GM21576 (cell line): ENCODE measurements around the gene PBX4.

Experiments used
- ATAC-seq: cut with Tn5 transposase; IDR thresholded peaks from one replicate; pipeline ENCODE4 v1.9.1; 2021; ENCODE audit warnings: mild to moderate bottlenecking, moderate library complexity; ENCODE audit not compliant: unreplicated experiment

PBX4 gene

DNA sequence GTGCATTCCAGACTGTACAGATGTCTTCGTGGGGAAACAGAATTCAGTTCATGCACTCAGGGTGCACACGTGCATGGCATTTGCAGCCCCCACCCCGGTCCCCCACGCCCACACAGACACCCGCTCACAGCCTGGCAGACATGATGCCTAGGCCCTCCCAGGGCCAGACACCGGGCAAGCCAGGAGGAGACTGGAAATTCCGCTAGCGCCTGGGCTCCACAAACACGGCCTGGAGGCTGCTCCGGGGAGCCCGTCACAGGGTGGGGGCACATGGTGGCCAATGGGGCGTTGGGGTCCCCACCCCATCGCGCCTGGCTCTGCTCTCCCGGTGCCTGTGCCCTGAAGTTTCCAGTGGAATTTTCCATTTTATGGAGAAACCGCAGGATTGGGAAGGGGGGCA lies 76.9 kb downstream of the PBX4 start:
- no peak for ATAC-seq

DNA sequence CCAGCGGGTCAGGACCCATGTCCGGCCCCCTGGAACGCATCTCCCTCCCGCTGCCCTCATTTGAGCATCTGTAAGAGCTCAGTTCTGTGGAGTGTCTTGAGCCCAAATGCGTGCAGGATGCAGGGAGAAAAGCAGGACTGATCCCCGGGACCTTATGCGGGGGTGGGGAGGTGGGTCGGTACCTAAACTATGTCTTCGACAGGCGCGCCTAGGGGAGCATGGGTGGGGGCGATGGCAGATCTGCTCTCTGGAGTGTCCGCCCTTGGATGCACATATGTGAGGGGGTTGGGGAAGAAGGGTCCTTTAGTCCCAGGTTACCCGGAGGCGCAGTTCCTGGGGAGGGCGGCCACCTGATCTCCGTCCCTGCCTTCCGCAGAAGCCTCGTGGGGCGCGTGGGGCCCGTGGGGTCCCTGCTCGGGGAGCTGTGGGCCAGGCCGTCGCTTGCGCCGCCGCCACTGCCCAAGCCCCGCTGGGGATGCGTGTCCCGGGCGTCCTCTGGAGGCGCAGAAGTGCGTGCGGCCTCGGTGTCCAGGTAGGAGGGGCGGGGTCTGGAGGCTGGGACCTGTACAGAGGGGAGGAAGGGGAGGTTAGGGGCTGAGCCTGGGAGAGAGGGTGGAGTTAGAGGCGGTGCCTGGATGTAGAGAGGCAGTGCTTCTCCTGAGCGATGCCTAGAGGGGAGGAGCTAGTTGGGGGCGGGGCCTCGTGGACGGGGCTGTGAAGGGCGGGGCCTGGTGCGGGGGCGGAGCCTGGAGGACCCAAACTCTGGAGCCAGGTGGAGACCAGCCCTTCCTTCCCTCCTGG lies 77.6 kb downstream of the PBX4 start:
- no peak for ATAC-seq

DNA sequence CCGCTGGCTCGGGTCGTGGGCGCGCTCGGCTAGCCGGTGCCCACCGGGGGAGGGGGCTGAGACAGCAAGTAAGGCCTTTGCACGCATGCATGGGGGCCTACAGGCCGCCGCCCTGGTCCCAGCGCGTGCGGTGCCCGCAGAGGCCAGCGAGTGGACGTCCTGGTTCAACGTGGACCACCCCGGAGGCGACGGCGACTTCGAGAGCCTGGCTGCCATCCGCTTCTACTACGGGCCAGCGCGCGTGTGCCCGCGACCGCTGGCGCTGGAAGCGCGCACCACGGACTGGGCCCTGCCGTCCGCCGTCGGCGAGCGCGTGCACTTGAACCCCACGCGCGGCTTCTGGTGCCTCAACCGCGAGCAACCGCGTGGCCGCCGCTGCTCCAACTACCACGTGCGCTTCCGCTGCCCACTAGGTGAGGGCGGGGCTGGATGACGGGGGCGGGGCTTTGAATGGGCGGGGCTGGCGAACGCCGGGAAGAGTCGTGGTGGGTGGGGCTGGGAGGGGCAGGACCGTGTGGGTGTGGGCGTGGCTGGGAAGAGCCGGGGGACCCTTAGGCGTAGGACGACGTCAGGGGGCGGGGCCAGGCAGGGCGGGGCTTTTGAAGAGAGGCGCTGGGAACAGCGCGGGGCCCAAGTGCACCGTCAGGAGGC lies 78.3 kb downstream of the PBX4 start:
- no peak for ATAC-seq

DNA sequence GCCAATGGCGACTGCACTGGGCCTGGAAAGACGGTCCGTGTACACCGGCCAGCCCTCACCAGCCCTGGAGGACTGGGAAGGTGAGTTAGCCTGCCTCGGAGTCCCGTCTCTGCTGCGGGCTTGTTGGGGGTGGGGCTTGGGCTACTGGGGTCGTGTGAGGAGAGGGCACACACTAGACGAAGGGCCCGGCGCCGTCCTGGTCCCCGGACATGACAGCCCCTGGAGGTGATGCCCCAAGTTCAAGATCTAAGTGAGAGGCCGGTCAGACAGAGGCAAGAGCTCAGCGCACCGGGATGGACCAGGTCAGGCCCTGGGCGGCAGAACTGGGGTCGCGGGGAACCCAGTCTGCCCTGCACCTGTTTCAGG lies 78.8 kb downstream of the PBX4 start:
- ATAC-seq: no peak

DNA sequence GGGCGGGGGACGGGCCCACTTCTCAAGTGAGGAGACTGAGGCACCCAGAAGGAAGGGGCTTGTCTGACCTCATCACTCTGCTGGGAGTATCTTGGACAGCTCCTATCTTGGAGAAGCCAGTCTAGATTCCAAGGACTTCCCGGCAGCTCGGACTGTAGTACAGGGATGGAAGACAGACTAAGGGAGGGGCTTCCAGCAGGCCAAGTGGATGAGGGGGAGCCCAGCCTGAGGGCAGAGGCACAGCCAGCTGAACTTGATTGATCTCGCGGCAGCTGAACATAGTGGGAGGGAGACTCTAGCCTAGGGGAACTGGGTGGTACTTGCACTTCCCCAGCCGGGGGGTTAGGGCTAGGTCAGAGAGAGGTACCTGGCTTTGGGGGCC lies 79.7 kb downstream of the PBX4 start:
- no peak for ATAC-seq

DNA sequence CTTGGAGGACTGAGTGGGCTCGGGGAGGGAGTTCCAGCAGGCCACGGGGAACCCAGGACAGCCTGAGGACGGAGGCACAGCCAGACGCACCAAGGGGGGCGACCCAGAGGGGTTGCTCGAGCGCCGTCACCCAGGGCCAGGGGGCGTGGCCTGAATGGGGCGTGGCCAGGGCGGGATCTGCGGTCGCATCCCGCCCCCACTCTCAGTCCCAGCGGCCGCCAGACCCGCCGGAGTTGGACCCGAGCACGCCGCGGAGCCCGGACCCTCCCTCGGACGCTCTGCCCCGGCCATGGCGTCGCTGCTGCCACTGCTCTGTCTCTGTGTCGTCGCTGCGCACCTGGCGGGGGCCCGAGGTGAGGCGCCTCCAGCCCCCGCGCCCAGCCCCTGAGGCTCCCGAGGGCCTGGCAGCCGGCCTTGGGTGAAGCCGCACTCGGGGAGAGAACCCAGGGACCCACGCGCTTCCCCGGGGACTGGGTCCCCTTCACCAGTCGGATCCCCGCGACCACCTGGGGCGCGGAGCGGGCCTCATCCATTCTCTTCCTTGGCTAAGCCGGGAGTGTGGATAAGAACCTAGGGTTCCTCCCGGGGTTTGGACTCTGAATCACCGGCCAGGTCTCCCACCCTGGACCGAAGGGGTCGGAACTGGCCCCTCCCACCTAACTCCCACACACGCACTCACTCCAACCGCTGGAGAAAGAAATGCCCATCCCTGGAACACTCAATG lies 80.3 kb downstream of the PBX4 start, which contains the start of gene CILP2:
TSS of gene CILP2 (plus strand) at position 205 of the 724 bp plus-strand sequence. CDS start at position 290, 85 bp downstream.
- ATAC-seq: no peak

DNA sequence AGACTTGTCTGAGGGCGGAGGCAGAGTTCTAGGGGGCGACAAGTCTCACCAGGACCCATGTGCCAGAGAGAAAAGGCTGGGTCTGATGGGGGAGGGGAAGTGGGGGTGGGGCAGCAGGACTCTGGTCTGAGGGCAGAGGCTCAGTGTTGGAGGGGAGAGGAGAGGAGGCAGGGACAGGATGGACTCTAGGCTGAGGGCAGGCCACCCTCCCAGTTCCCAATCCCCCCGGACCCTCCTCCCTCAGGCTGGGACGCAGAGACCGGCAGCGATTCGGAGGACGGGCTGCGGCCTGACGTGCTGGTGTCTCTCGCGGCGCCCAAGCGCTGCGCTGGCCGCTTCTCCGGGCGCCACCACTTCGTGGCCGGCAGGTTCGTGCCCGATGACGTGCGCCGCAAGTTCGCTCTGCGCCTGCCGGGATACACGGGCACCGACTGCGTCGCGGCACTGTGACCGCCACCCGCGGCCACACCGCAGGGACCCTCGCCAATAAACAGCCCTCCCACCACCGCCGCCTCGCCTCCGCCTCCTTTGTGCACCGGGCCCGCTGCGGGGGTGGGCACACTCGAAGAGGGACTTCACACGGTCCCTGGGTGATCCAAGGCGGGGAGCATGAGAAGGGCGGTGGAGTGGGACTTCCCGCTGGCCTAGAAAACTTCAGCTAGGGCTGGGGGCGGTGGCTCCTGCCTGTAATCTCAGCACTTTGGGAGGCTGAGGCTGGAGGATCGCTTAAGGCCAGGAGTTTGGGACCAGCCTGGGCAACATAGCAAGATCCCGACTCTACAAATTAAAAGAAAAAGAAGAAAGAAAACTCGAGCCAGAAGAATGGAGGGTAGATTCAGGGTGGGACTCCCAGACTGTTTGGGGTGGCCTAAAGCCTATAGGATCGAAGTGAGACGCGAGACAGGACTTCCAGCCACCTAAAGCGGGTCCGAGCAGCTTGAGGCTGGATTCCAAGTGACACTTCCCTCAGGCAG lies 81.1 kb downstream of the PBX4 start:
- no peak for ATAC-seq

- no peak for ATAC-seq
Observed at GRCh38 chr19:19535311-19536191, 82.9 kb downstream of the PBX4 start.

DNA sequence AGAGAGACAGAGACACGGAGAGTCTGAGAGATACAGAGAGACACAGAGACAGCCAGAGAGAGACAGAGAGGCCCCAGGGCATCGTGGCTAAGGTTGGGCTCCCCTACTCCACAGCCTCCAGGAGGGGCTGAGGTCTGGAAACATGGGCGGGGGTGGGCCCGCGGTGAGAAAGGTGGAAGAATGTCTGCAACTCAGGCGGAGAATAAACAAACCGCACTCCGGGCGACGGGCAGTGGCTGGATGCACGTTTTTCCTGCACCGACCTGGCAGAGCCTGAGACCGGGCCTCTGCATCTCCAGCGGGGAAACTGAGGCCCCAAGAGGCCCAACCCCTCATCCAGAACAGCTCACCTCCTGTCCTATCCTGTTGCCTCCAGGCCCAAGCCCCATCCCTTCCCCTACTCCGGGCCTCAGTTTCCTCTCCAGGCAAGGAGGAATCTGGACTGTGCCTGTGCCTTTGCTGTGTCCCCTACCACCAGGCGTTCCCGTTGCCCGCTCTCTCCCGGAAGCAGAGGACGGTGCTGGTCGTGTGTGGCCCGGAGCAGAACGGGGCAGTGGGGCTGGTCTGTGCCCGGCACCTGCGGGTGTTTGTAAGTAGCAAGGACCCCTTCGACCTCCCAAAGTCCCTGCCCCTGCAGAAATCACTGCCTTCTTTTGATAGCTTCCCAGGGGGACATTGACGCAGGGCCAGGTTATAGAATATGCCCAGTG lies 83.8 kb downstream of the PBX4 start:
- no peak for ATAC-seq

DNA sequence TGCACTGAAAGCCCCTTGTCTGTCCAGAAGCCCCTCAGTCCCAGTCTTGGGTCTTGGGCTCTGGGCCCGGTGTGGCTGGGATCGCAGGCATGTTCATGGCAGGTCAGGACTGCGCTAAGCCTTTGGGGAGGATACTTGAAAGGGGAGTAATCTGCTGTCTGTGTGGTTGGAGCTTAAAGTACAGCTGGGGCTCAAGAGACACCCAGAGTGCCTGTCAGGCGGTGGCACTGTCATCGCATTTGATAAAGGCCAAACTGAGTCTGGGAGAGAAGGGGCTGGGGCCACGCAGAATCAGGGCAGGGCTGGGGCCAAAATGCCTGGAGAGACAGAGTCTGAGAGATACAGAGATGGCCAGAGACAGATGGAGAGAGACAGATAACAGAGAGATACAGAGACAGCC lies 84.6 kb downstream of the PBX4 start:
- ATAC-seq: no peak

DNA sequence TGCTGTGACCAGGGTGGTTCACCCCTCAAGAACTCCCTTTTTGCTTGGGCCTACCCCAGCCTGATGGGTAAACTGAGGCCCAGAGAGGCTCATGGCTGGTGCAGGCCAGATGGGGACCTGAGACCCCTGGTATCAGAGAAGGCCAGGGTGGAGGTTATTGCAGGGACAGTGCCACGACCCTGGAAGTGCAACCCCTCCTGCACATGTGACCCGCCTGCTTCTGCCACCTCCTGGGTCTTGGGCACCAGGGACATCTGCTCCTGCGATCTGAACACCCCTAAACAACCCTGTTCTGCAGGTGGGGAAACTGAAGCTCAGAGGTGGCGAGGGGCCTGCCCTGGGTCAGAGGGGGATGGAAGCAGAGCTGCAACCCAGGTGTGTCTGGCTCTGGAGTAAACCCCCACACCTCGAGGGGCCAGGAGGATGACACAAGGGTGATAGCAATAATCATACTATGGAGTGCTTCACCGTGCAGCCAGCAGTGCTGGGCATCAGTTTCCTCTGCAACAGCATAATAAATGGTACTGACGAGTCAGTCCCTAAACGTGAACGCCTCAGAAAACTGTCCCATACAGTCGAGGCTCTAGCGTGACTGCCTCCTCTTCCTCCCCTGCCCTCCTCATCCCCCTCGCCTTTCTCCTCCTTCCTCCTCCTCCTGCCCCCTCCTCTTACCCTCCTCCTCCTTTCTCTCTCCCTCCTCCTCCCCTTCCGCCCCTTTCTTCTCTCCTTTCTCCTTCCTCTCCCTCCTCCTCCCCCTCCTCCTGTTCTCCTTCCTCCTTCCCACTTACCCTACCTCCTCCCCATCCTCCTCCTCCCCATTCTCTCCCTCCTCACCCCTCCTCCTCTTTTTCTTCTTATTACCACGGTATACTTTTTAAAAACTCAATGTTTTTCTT lies 85.4 kb downstream of the PBX4 start:
- no peak for ATAC-seq

GRCh38 chr19:19531951-19532805 lies 86.3 kb downstream of the PBX4 start:
- no peak for ATAC-seq

DNA sequence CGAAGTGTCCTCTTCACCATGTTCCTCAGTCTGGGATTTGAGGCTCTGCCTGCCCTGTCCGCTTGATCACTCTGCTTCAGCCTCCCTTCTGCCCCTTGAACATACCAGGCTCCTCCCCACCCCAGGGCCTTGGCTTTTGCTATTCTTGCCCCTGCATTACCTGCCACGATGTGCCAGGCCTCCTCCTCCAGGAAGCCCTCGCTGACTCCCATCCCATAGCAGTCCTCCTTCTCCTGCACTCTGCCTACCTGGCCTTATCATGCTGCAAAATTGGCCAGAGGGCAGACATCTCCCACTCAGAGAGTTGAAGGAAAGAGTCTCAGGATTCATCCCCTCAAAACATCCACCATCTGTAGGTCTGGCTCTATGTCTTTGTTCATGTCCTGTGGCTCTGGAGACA lies 87.6 kb downstream of the PBX4 start:
- no peak for ATAC-seq

DNA sequence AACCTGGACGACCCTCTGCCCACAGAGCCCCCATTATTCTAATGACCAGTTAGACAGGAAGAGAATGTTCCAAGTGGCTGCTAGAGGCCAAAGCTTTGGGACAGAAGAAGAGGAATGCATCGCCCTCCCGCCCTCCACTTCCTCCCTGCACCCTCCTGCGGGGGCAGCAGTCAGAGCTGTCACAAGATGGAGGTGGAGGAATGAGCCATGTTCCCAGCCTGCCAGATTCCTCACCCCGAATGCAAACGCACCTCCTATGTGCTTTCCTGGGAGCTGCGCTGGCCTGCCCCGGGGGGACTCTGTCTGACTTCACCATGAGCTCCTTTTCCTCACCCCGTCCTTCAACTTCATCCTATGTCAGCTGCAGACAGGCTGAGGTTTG lies 88.1 kb downstream of the PBX4 start:
- ATAC-seq: no peak

GRCh38 chr19:19529783-19530422 lies 88.6 kb downstream of the PBX4 start:
- ATAC-seq: no peak

- ATAC-seq: no peak
Observed at GRCh38 chr19:19528721-19529490, 89.6 kb downstream of the PBX4 start, which contains the start of gene YJEFN3. Gene YJEFN3, plus strand, starts transcription at chr19:19528911. Its CDS starts 22 bp downstream, at chr19:19528933.
